ENCODE data around the gene USP14.

USP14 gene

DNA sequence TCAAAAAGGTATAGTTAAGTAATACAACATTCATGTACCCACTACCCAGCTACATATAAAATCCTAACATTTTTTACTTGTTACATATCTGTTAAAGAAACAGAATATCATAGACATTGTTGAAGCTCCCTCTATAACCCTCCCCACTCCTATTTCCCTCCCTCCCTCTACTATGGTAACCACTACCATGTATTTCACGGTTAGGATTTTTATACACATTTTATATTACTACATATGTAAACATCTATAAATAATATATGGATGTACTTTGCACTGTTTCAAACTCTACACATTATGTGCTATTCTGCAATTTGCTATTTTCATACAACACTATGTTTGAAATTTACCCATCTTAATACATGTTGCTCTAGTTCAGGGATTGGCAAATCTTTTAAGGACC, 73.2 kb downstream of the USP14 start:
- Histone ChIP-seq H3K9me3 (ENCODE audit: insufficient read depth, low read length, severe bottlenecking) (no peaks in the 10 kb centered on the region), H3K9ac (ENCODE audit: low read depth, low read length) (no peak overlapping the region), H3K36me3 (ENCODE audit: insufficient read depth, low read length) (peaks cover 40% of the 10 kb centered on the region; the same call in 1 of the 2 replicates), H3K79me2 (ENCODE audit: insufficient read depth, low read length) (no peaks in the 10 kb centered on the region), H3K4me1 (ENCODE audit: insufficient read depth, low read length) (no peaks in the 10 kb centered on the region), H4K20me1 (ENCODE audit: insufficient read depth, low read length) (no peaks in the 10 kb centered on the region), H3K4me3 (ENCODE audit: low read depth in 1 of 2, low read length in 2 of 2) (no peak overlapping the region), H3K27me3 (ENCODE audit: insufficient read depth, low read length, poor library complexity) (no peaks in the 10 kb centered on the region), H3K4me2 (ENCODE audit: insufficient read depth, low read length) (no peak overlapping the region), H3K27ac (ENCODE audit: low read length) (no peak overlapping the region), H2AFZ (ENCODE audit: low read depth, low read length) (no peak overlapping the region)
- TF ChIP-seq CTCF (IDR thresholded peaks at IDR 0.05; ENCODE audit: borderline replicate concordance, extremely low read depth, low read length, poor library complexity, severe bottlenecking) = no peak
- no peak for TF ChIP-seq EZH2 (IDR thresholded peaks at IDR 0.05; ENCODE audit: borderline replicate concordance, low read depth, low read length, severe bottlenecking)
- no peak for DNase-seq
- ATAC-seq (ENCODE audit: insufficient read depth, low read depth) = no peak

DNA sequence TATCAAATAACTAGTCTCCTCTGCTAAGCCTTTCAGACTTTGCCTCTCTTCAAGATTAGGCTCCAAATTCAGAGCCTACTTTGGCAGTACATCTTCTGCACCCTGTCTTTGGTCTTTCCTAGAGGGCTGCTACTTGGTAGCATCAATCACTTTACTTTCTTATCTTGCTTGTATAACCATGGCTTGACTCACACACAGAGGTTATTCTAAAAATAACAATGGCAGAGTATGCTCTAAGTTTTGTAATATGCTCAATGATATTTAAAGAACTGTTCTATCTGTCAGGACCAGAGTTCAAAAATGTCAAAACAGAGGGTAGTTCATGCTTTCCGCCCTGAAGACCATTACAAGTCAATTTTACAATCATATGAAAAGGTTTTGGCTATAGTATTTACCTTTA, 81.8 kb downstream of the USP14 start:
- no peak for ATAC-seq (ENCODE audit: insufficient read depth, low read depth)
- peaks cover 43% of the 10 kb centered on the region for H3K36me3 ChIP-seq (ENCODE audit: insufficient read depth, low read length)
- no peak overlapping the region for H3K9ac ChIP-seq (ENCODE audit: low read depth, low read length)
- no peak overlapping the region for H3K4me2 ChIP-seq (ENCODE audit: insufficient read depth, low read length)
- no peaks in the 10 kb centered on the region for H3K4me1 ChIP-seq (ENCODE audit: insufficient read depth, low read length)
- no peak overlapping the region for H2AFZ ChIP-seq (ENCODE audit: low read depth, low read length)
- no peak overlapping the region for H3K27ac ChIP-seq (ENCODE audit: low read length)
- no peaks in the 10 kb centered on the region for H4K20me1 ChIP-seq (ENCODE audit: insufficient read depth, low read length)
- DNase-seq = no peak
- no peaks in the 10 kb centered on the region for H3K27me3 ChIP-seq (ENCODE audit: insufficient read depth, low read length, poor library complexity)
- no peak overlapping the region for H3K4me3 ChIP-seq (ENCODE audit: low read depth in 1 of 2, low read length in 2 of 2)
- H3K79me2 ChIP-seq (ENCODE audit: insufficient read depth, low read length) = no peaks in the 10 kb centered on the region
- H3K9me3 ChIP-seq (ENCODE audit: insufficient read depth, low read length, severe bottlenecking) = no peaks in the 10 kb centered on the region
- no peak for TF ChIP-seq CTCF (IDR thresholded peaks at IDR 0.05; ENCODE audit: borderline replicate concordance, extremely low read depth, low read length, poor library complexity, severe bottlenecking)
- TF ChIP-seq EZH2 (IDR thresholded peaks at IDR 0.05; ENCODE audit: borderline replicate concordance, low read depth, low read length, severe bottlenecking) = no peak

DNA sequence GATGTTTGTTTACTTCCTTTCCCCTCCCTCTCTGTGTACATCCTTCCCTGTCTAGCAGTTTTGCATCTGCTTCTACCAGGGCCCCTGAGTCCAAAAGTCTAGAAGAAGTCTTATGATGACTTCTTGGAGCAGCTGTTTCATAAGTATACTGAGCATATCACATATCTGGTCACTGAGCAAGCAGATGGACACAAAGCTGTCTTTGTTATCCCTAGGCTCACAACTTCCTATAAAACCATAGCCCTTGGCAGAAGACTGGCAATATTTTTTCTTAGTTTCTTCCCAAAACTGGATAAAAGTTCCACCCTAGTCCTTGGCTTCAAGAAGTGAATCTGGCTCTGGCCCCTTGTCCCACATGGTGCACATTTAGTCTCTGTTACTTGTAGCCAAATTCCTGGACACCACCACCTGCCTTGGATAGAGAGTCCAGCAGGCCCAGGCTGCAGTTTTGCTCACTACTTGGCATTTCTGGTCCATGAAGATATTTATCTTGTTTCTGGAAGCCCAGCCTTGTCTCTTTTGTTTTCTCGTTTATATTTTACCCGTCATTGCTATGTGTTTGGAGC, 87.0 kb downstream of the USP14 start:
- no peak for DNase-seq
- no peak overlapping the region for H3K4me3 ChIP-seq (ENCODE audit: low read depth in 1 of 2, low read length in 2 of 2)
- no peak overlapping the region for H3K4me2 ChIP-seq (ENCODE audit: insufficient read depth, low read length)

More for the DNA sequence above, 87.0 kb downstream of the USP14 start:
- H3K9me3 ChIP-seq (ENCODE audit: insufficient read depth, low read length, severe bottlenecking) = no peaks in the 10 kb centered on the region
- H4K20me1 ChIP-seq (ENCODE audit: insufficient read depth, low read length) = no peaks in the 10 kb centered on the region
- no peak for ATAC-seq (ENCODE audit: insufficient read depth, low read depth)
- no peak overlapping the region for H3K27ac ChIP-seq (ENCODE audit: low read length)
- no peak overlapping the region for H2AFZ ChIP-seq (ENCODE audit: low read depth, low read length)
- no peak overlapping the region for H3K9ac ChIP-seq (ENCODE audit: low read depth, low read length)
- TF ChIP-seq EZH2 (IDR thresholded peaks at IDR 0.05; ENCODE audit: borderline replicate concordance, low read depth, low read length, severe bottlenecking) = no peak
- TF ChIP-seq CTCF (IDR thresholded peaks at IDR 0.05; ENCODE audit: borderline replicate concordance, extremely low read depth, low read length, poor library complexity, severe bottlenecking) = no peak
- no peaks in the 10 kb centered on the region for H3K79me2 ChIP-seq (ENCODE audit: insufficient read depth, low read length)
- peaks cover 80% of the 10 kb centered on the region for H3K36me3 ChIP-seq (ENCODE audit: insufficient read depth, low read length)
- no peaks in the 10 kb centered on the region for H3K4me1 ChIP-seq (ENCODE audit: insufficient read depth, low read length)
- no peaks in the 10 kb centered on the region for H3K27me3 ChIP-seq (ENCODE audit: insufficient read depth, low read length, poor library complexity)

Data from DND-41 (cell line).